GM06990 (cell line): ENCODE measurements around the gene IL12RB2.

Experiments
- DNase-seq: peaks from one replicate; pipeline ENCODE4 v3.0.0-alpha.2; 2011; ENCODE audit not compliant: insufficient read length; ENCODE audit errors: extremely low read depth
- H3K27me3 ChIP-seq: replicated peaks from 2 replicates; pipeline ENCODE4 v1.6.0; 2011; ENCODE audit warnings: low read length; ENCODE audit not compliant: control insufficient read depth, insufficient read depth
- H3K36me3 ChIP-seq: 2 replicates; pipeline ENCODE4 v1.5.1; 2011; ENCODE audit warnings: low read length; ENCODE audit not compliant: control insufficient read depth, insufficient read depth
- H3K4me3 ChIP-seq: replicated peaks from 2 replicates; pipeline ENCODE4 v1.5.1; 2011; ENCODE audit warnings: low read depth, mild to moderate bottlenecking, control low read depth, low read length
- CTCF ChIP-seq: IDR thresholded peaks from 2 replicates; pipeline ENCODE4 v1.5.1; 2011; ENCODE audit warnings: low read length, control low read depth, mild to moderate bottlenecking, inconsistent platforms; ENCODE audit not compliant: insufficient read depth, poor library complexity, severe bottlenecking

IL12RB2 gene

GRCh38 chr1:67335411-67335810, 27.7 kb downstream of the IL12RB2 start:
- peak; percentile 29 for DNase-seq
- no peaks in the 10 kb centered on the region for H3K36me3 ChIP-seq
- H3K27me3 ChIP-seq: no peaks in the 10 kb centered on the region

DNA sequence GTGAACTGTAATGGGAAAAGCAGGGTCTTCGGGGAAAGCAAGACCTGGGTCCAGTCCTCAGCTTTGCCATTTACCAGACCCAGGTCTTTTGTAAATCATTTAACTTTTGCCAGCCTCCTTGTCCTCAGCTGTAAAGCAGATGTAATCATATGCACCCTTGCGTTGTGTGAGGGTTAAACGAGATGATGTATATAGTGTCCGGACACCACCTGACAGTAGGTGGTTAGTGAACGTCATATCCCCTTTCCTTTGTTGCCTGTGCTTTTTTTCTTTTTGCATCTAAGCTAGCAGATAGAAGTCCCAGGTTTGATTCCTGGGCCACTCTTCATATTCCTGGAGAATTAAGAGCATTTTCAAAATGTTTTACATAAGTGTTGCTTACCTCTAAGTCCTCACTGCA, 28.5 kb downstream of the IL12RB2 start:
- Histone ChIP-seq H3K27me3 (no peaks in the 10 kb centered on the region), H3K36me3 (no peaks in the 10 kb centered on the region), H3K4me3 (no peak overlapping the region)
- no peak for DNase-seq
- no peak for TF ChIP-seq CTCF

More at GRCh38 chr1:67335411-67335810, 27.7 kb downstream of the IL12RB2 start:
- TF ChIP-seq CTCF: no peak
- no peak overlapping the region for H3K4me3 ChIP-seq

DNA sequence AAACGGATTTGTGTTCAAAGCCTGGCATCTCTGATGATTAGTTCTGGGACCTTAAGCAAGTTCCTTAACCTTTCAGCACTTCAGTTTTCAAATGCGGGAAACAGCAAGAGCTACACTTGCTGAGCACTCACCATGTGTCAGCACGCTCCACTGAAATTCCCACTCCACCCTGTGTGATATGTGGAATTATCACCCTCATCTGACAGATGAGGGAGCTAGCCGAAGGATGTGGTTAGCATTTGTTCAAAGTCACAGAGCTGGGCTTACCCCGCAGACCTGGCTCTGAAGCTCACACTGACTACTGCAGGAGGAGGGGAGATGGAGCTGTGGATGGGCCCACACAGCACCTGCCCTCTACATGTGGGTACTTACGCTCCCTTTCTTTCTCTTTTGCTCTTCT, 29.1 kb downstream of the IL12RB2 start:
- no peaks in the 10 kb centered on the region for H3K36me3 ChIP-seq
- no peak for DNase-seq
- TF ChIP-seq CTCF: no peak
- no peak overlapping the region for H3K4me3 ChIP-seq
- no peaks in the 10 kb centered on the region for H3K27me3 ChIP-seq

GRCh38 chr1:67338642-67339041, 31.0 kb downstream of the IL12RB2 start:
- Histone ChIP-seq H3K27me3 (no peaks in the 10 kb centered on the region), H3K36me3 (no peaks in the 10 kb centered on the region), H3K4me3 (no peak overlapping the region)
- peak; percentile 29 for DNase-seq
- no peak for TF ChIP-seq CTCF

DNA sequence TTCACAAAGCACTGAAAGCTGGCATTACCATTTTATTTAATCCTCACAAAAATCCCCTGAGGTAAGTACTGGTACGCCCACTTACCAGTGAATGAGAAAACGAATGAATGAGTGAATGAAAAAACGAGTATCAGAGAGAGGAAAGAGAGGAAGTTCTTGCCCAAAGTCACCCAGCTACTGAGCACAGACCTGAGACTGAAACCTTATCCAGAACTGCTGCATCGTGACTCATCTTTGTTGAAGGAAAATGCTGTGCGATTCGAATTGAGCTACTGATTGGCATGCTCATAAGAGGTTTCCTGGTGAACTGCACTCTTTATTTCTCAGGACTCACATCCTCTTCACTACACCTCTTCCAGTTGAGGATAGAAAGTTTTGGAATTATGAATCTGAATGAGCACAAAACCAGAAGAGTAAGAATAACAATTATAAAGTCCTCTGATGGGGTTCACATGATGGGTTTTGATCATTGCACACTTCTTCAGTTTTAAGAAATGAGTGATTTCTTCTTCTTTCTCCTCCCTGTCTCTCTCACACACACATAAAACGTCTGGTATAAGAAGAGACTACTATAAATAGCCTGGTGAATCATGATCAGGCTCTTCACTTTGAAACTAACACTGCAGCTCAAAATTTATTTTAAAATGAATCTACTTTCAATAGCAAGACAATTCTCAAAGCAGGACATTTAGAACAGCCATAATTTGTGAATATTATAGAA, 32.1 kb downstream of the IL12RB2 start:
- peak; percentile 34 for DNase-seq
- TF ChIP-seq CTCF: no peak
- H3K36me3 ChIP-seq: no peaks in the 10 kb centered on the region

More for the DNA sequence above, 32.1 kb downstream of the IL12RB2 start:
- Histone ChIP-seq H3K27me3 (no peaks in the 10 kb centered on the region), H3K4me3 (no peak overlapping the region)
